Fibroblast of skin of back (primary cell): ENCODE data around the gene LSM3.
A peak's percentile ranks its signal among the peaks of the same experiment; 100 is the strongest.

Source experiments
- DNase-seq: peaks from one replicate; pipeline ENCODE4 v3.0.0-alpha.2; 2013

LSM3 gene

DNA sequence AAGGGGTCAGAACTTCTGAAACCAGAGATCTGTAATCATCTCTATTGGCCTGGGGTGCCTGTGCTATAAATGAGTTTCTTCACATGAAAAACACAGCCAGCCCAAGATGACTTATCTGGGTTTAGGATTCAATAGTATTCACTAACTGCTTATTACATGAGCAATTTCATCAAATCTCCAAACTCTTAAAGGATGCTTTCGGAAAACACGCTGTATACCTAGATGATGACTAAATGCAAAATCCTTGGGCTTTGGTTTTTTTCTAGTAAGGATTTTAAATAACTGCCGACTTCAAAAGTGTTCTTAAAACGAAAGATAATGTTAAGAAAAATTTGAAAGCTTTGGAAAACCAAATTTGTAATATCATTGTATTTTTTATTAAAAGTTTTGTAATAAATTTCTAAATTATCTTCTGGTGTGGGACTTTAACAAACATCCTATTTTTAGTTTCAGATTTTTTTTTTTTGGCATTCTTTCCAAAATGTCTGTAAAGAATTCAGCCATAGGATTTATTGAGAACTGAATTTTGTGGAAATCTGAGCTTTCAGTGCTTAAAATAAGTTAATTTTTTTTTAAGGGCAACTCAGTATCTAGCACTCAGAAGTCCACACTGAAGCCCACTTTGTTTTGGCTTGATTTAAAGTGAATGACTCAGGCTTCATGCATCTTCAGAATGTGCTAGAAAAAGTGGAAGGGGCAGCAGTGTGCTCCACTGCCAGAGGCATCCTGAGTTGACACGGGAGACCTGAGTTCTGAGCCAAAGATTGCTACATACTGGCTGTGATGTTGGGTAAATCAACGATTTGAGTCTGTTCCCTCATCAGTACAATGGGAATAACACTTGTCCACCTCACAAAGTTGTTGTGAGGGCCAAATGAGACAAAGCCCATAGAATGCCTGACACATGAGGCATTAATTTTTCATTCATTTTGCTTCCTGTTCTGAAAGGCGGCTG lies 35.1 kb upstream of the LSM3 start:
- DNase-seq: peak; percentile 94

DNA sequence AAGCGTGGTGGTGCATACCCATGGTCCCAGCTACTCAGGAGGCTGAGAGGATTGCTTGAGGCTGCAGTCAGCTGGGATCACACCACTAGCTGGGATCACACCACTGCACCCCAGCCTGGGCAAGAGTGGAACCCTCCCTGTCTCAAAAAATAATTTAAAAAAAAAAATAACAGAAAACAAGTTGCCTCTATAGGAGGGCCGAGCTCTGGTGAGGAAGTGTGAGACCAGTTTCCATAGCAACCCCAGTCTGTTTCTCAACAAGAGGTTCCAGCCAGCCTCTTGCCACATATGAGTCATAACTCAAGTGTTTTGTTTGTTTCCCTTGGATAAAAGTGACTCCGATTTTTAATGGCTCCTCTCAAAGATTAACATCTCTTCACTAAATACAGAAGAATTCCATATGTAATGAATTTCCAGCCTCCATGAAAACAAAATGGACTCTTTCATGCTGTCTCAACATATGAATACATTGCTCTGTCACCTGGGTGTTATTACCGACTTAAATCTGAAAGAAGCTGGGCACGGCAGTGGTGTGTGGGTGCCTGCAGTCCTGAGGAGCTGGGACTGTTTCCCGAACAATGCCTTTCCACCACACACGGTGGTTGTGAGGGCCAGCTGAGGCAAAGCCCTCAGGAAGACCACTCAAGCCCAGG lies 34.1 kb upstream of the LSM3 start:
- DNase-seq: peak; percentile 99

DNA sequence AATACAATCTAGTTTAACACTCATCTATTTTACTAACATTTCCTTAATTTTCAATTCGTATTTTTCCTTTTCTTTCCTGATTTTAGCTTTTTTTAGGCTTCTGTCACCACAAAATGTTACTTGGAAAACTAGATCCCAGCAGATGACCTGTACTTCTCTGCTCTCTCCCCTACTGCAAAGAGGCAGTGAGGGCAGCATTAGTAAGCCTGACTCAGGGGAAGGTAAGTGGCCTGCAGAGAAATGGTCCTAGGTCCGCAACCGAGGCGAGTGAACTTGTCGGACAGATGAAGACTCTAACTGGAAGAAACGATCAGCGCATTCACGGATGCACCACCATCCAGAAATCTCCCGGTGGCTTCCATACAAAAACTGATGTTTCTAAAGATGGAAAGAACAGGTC lies 33.4 kb upstream of the LSM3 start:
- DNase-seq: no peak

GRCh38 chr3:14145670-14146380 lies 32.8 kb upstream of the LSM3 start:
- no peak for DNase-seq

GRCh38 chr3:14146381-14147065 lies 32.1 kb upstream of the LSM3 start:
- no peak for DNase-seq

- DNase-seq: no peak
Measured at GRCh38 chr3:14147066-14147435, 31.6 kb upstream of the LSM3 start.

DNA sequence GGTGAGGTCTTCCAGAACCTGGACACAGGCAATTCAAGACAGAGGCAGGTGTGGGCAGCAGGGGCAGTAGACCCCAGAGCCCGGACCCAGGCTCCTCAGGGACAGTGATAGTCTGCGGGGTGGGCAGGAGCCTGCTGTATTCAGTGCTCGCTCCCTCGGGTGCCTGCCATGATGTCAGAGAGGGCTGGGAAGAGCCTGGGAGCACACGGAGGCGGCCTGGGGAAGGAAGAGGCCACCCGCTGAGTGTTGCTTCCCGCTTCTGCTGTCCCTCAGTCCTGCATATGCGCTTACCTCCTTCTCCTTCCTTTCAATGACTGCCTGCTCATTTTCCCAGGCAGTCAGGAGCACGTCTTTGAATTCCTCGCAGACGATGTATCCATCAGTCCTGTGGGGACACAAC lies 31.0 kb upstream of the LSM3 start:
- no peak for DNase-seq

GRCh38 chr3:14148041-14148985 lies 30.3 kb upstream of the LSM3 start:
- no peak for DNase-seq

DNA sequence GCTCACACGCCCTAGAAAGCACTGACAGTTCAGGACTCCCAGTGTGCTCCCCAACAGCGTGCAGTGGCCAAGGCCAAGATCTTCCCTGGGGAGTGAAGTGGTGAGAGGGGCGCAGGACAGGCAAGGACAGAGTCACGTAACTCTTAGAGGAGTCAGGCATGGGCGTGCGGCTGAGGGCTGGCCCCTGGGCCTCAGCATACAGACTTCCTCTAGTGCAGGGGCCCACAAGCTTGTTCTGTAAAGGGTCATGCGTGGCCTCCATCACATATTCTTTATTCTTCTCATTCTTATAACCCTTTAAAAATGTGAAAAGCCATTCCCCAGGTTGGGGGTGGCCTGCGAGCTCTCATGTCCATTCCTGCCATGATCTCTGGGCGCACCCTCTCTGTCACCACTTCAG lies 28.5 kb upstream of the LSM3 start:
- DNase-seq: no peak

- no peak for DNase-seq
Measured at GRCh38 chr3:14150491-14151230, 28.0 kb upstream of the LSM3 start.

GRCh38 chr3:14151471-14152083 lies 27.0 kb upstream of the LSM3 start:
- DNase-seq: no peak

GRCh38 chr3:14152233-14152962 lies 26.2 kb upstream of the LSM3 start:
- no peak for DNase-seq

- DNase-seq: no peak
Measured at GRCh38 chr3:14152963-14153355, 25.7 kb upstream of the LSM3 start.

DNA sequence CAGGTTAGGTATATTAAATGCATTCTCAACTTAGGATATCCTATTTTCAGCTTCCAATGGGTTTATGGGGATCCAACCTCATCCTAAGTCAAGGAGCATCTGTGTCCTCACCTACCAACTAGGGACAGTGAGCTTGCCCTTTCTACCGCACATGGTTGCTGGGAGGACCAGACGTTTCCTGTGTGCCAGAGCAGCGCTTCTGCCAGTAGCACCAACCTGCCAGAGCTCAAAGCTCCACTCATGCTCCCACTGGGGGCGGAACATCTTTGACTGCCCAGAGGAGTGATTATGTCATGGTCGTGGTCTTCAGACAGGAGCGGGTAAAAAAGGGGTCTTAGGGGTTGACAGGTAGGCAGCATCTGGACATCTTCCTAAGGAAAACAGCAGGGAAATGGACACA lies 25.0 kb upstream of the LSM3 start:
- no peak for DNase-seq

GRCh38 chr3:14154276-14154675 lies 24.3 kb upstream of the LSM3 start:
- no peak for DNase-seq

GRCh38 chr3:14154895-14155440 lies 23.6 kb upstream of the LSM3 start:
- no peak for DNase-seq

DNA sequence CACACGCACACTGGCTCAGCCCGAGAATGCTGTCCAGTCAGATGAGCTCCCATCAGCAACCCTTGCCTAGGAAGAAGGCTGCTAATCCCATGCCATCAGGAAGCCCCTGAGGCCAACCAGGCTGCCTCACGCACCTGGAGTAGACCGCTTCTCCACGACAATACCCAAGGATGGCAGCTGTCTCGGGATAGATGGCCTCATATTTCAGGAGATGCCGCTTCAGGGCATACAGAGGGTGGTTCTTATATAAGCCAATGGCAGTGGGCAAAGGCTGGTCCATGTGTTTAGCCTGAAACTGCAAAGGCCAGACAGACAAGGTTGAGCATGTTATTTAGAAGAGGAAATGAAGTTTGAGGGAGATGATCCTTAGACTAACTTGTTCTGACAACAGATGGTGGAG lies 22.4 kb upstream of the LSM3 start:
- no peak for DNase-seq

DNA sequence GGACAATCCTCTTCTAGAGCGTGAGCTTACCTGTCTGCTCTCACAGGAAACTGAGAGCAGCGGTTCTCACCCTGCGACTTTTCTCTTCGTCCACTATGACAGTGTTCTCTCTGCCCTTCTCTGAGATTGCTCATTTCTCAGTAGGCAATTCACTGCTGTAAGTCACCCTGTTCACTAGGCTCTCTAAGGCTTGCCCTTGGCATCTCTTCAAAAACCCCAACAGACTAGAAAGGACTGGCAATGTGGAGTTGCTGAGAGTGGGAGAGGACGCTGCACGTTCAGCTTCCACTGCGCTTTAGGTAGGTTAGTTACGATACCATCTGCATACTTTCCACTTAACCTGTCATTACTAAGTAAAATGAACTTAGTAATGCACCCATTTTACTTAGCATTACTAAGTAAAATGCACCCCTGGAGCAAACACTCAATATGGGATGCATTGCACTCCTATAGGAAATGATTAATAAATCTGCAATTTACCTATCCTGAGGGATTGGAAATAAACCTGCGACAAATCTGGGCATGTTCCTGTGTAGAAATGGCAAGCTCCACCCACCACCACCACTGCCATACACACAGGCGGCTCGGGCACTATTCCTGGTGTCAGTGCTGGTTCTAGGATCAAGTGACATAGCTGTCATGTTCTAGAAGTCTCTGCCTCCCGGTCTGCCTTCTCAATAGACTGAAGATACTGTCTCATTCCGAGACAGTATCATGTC lies 21.6 kb upstream of the LSM3 start:
- DNase-seq: no peak

- DNase-seq: no peak
Measured at GRCh38 chr3:14157951-14158350, 20.7 kb upstream of the LSM3 start.
